Activated CD8-positive, alpha-beta memory T cell treated with anti-CD3 and anti-CD28 coated beads, Interleukin-2, amount 50 U/mL, for 24 hours (primary cell): ENCODE measurements around the gene MXRA7.
"Not testable (repeated sequence)": the region's sequence is repeated elsewhere in the genome, so short reads cannot be mapped to it uniquely, and the experiment has no call there.

Experiments
- DNase-seq: peaks from one replicate; pipeline ENCODE4 v3.0.0-alpha.2; 2020; ENCODE audit errors: extremely low read depth

MXRA7 gene

DNA sequence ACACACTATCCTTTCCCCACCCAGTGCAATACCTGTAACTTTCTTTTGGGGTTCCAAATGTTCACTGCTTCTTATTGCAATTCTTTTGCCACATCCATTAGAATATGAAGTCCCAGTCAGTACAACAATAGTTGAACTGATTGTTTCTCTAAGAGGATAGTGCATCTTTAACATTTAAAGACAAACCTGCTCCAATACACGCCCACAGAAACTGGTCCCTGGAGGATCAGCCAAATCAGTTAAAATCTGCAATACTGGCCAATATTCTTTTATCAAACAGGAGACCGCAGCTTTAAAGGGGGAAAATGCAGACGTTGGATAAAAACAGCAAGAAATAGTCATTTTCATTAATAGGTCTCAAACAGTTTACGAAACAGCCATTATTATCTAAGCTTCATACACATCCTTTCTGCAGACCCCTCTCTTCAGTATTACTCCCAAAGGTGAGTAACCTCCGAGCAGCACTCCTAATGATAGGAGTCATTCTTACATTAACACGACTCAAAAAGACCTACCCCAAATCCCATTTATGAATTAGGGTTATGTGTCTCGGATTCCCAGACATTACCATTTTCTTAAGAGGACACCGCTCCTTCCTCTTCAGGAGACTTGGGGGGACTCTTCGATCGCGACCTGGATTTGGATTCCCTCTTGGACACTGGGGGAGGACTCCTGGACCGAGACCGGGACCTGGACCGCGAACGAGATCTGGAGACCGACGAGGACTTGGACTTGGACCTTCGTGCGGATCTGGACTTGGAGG is 25.0 kb upstream of the MXRA7 start:
- no peak for DNase-seq

DNA sequence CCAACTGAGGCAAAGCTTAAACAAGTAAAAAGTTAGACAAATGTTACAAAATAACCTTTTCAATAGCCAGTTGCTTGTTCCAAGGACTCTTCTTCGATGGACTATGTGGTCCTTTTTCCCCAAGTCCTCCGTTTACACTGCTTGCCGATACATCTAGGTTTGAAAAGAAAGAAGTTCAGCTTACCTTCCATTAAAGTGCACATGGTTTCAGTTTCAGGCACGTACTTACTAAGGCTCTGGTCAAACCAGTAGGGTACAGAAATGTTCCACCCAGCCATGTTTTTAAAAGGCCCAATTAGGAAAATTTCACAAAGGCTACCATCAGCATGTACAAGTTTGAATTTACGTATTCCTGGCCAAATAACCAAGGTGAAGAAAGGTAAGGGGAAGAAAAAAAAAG is 24.2 kb upstream of the MXRA7 start:
- no peak for DNase-seq

DNA sequence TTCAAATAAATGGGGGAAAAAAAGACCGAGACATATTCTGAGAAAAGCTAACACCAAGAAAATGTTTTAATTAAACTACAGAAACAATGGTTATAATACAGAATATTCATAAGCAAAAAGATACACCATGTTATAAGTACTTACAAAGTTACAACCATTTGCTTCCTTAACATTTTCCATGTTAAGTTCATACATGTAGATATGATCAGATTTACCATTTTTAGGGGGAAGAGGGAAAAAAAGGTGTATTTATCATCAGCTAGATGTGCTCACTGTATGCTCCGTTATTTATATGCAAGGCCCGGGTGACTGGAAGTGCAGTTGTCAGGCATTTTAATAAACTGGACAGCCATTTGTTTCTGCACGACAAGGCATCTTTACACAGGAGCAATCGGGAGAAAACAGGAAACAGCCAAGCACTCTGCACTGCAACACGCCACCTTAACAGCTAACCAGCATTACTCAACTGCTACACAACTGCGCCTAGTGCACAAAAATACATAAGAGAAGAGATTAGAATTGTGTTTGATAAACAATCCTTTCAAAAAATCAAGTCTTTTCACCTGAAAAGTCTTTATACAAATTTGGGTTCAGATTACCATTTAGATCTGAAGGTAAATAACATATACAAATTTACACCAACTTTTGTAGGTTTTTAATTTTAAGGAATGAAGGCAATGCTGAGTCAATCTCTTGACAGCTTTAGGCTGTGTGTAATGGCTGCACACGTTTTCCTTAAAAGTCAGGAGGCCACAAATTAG is 23.5 kb upstream of the MXRA7 start:
- DNase-seq = no peak

DNA sequence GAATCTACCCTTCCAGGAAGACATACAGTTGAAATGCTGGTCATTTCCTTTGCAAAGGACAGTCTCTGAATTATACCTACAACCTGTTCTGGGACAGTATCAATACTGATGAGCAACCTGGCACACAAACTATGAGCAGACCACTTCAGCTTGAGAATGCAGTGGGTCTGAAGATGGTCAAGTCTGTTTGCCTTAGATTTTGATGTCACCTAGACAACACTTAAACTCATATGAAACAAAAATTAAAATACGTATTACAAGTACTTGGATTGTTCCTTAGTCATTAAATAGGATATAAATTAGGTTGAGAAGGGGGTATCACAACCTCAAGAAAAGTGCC is 22.8 kb upstream of the MXRA7 start:
- DNase-seq = no peak

DNA sequence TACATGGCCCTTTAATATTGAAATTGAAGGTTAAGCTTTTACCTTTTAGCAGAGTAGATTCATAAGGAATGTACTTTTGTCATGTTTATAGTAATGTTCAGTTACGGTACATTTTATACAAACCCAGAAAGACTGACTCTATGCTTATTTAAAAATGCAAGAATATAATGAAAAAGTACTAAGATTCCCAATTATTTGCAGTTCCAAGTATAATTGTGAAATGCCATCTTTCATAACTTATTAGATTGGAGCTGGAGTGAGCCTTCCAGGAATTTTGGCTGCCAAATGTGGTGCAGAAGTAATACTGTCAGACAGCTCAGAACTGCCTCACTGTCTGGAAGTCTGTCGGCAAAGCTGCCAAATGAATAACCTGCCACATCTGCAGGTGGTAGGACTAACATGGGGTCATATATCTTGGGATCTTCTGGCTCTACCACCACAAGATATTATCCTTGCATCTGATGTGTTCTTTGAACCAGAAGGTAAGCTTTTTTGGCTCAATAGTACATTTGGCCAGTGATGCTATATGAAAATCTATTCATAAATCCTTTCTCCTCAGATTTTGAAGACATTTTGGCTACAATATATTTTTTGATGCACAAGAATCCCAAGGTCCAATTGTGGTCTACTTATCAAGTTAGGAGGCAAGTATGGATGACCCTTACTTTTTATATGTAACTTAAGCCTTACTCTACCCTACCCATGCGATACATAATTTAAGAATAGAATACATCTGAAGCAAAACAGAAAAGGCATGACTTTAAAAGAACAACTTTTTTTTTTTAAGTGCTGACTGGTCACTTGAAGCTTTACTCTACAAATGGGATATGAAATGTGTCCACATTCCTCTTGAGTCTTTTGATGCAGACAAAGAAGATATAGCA is 22.2 kb upstream of the MXRA7 start:
- no peak for DNase-seq

DNA sequence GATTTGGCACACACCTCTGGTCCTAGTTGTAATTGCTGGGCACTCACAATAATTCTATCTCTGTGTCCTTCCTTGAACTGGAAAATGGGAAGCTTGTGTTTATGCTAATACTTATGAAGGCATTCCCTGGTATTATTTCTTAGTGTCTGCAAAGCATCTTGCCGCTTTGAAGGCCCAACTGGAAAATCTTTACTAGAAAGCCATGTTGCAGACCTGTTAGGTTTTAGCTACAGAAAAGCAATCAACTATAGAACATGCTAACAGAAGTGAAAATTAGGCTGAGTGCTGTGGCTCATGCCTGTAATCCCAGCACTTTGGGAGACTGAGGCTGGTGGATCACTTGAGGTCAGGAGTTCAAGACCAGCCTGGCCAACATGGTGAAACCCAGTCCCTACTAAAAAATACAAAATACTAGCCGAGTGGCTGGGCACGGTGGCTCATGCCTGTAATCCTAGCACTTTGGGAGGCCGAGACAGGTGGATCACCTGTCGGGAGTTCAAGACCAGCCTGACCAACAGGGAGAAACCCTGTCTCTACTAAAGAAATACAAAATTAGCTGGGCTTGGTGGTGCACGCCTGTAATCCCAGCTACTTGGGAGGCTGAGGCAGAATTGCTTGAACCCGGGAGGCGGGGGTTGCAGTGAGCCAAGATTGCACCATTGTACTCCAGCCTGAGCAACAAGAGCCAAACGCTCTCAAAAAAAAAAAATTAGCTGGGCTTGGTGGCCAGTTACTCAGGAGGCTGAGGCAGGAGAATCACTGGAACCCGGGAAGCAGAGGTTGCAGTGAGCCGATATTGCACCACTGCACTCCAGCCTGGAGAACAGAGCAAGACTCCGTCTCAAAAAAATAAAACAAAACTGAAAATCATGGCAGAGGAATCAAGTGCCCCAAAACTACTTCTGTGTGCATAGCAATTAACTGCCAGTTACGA is 21.3 kb upstream of the MXRA7 start:
- DNase-seq = not testable (repeated sequence)

DNA sequence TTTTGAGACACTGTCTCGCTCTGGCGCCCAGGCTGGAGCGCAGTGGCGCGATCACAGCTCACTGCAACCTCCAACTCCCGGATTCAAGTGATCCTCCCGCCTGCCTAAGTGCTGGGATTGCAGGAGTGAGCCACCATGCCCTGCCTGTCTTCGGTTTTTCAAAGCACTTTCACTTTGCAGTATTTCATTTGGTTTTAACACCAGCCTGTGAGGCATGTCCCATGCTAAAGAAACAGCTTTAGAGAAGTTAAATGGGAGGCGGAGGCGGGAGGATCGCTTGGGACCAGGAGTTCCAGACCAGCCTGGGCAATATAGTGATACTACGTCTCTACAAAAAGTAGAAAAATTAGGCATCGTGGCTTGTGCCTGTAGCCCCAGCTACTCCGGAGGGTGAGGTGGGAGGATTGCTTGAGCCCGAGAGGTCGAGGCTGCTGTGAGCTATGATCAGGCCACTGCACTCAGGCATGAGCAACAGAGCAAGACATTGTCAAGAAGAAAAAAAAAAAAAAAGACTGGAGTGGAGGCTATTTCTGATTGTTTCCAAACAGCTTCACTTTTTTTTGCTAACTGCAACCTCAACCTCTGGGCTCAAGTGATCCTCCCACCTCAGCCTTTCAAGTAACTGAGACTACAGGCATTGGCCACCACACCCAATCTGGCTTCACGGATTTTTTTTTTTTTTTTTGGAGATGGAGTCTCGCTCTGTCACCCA is 17.1 kb upstream of the MXRA7 start:
- DNase-seq = no peak

DNA sequence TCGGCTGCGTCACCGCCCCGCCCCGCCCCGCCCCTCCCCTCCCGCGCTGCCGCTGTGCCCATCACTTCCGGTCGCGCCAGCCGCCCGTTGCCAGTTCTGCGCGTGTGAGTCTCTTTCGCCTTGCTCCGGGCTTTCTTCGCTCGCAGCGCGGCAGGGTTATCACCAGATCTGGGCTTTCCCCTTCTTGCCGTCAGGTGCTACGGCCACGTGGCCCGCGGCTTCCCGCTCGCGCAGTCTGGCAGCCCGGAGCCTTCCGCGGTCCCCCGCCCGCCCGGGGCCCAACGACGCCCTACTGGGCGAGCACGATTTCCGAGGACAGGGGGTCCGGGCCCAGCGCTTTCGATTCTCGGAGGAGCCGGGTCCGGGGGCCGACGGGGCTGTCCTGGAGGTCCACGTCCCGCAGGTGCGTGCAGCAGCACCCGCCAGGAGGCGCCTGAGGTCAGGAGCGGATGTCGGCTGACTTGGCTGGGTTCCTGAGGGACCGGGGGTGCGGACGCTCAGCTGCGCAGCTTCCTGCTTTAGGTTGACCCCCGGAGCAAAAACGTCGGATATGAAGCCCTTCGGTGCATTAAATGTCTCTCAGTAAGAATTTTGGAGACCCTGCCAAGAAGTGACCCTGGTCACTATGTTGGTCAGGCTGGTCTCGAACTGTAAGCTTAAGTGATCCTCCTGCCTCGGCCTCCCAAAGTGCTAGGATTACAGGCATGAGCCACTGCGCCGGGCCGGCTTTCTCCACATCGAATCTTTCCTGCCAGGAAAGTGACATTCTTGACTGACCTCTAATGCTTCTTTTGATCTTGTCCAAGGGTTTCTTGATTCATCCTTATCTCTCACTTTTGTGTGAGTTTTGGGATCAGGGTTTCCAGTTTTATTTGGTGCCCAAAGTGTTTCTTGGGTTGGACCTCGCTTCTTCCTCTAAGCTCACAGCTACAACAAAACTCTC is 16.3 kb upstream of the MXRA7 start, which contains the start of gene METTL23:
METTL23 (plus strand) TSS at position 64 of the 943 bp plus-strand sequence. CDS start 2,872 bp downstream, outside the sequence.
- peak; percentile 48 for DNase-seq

DNA sequence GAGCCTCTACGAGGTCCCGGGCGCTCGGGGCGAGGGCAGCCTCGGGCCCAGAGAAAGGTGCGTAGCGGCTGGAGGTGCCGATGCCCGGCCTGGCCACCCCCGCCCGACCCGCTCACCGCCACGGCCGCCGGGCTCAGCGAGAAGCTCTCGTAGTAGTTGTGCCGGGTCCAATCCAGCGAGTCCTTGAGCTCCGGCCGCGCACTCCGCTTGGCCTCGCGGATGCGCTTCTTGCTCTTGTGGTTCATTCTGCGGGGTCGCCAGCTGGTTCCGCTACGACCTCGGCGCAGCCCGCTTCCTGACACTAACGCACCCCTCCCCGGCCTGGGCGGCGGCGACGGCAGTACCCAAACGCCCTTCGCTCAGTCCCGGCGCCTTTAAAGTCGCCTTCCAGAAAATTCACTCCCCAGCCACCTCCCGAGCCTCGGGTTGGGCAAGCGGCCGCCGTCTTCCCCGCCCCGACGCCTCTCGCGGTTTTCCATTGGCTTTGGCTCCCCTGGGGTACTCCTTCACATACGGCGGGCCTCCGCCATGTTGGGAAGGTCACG is 15.5 kb upstream of the MXRA7 start, which contains the start of gene JMJD6:
JMJD6 (minus strand) TSS at position 376 of the 545 bp plus-strand sequence; CDS start at position 245, 131 bp downstream.
- DNase-seq = peak; percentile 88

DNA sequence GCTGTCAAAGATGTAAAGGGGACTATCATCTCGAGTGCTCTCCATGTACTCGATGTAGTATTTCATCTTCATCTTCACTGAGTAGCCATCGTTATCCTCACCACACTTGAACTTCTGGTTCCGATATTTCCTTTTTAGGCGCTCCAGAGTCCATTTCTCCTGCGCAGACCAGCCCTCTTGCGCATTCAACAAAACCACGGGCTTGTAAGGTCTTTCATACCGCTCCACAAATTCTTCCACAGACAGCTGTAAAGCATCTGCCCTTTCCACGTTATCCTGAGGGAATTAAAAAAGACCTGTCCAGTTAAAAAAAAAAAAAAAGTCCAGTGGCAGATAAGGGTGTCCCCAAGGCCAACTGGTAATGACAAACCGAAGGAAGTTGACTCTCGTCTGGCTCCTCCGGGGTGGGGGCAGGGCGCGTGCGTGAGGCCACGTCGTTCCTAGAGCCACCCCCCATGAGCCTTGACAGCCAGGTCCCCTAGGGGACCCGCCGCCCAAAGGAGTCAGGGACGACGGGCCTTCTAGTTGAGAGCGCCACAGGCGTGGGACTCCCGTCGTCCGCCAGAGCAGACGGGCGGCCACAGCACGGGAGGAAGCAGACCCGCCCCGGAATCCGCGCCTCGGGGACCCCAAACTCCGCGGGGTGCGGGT is 14.9 kb upstream of the MXRA7 start:
- peak; percentile 50 for DNase-seq

DNA sequence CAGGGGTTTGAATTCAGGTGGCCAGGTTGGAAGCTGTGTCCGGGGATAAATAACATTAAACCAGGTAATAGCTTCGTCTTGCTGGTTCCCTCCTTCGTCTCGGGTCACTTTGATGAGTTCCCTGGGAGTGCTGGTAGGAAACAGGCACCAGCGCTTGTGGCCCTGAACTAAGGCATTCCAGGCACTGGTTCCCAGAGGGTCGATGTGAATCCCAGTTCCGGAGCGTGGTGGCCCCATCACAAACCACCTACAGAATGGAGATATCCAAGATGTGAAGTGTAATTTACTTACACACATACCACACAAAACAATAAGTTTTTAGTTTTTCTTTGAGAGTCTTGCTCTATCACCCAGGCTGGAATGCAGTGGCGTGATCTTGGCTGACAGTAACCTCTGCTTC is 13.0 kb upstream of the MXRA7 start:
- DNase-seq = no peak

DNA sequence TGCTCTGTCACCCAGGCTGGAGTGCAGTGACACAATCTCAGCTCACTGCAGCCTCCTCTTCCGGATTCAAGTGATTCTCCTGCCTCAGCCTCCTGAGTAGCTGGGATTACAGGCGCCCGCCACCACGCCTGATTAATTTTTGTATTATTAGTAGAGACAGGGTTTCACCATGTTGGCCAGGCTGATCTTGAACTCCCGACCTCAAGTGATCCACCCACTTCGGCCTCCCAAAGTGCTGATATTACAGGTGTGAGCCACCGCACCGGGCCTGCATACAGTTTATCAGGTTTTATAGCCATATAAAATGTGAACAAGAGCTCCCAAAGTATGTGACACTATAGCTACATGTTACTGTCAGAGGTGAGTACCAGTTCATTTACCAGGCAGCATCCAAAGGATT is 12.2 kb upstream of the MXRA7 start:
- not testable (repeated sequence) for DNase-seq

DNA sequence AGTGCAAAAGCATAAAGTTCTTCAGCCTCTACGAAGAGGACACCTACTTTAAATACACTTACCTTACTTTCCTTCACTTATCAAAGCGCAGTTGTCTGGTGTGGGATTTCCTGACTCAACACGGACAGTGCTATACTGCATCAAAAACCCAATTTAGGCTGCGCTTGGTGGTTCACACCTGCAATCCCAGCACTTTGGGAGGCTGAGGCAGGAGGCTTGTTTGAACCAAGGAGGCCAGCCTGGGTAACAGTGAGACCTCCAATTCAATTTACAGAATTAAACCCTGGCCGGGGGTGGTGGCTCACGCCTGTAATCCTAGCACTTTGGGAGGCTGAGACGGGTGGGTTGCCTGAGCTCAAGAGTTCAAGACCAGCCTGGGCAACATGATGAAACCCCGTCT is 11.5 kb upstream of the MXRA7 start:
- DNase-seq = no peak

DNA sequence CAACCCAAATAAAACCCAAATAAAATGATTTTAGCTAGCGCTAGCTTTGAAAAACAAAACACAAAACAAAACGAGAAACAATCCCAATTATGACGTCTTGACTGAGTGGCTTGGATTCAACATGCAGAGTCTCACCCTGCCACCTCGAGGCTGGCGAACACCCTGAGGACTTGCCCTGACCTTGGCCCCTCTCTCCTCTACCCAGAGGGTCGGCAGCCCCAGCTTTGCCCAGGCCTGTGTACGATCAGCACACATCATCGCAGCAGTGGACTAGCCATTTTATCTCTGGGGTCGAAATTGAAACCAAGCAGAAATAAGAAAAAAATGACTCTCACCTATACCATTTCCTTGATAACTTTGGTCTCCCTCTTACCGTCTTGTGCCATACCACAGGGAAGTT is 10.7 kb upstream of the MXRA7 start:
- no peak for DNase-seq

DNA sequence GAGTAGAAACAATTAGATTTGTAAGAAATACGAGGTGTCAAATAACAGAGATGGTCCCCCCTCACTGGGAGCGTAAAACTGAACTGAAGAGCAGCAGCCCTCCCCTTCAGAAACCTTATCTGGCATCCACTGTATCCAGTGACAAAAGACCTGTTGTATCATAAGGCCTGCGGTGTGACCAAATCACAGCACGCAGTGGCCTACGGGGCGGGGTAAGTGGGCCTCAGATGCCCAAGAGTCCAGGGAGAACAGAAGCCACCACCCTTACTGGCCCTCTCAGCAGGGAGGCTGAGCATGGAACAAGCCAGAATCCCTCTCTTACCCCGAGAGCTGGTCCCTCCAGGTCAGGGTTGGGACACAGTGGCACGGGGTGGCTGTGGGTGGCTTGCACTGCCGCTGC is 10.2 kb upstream of the MXRA7 start:
- DNase-seq = no peak

DNA sequence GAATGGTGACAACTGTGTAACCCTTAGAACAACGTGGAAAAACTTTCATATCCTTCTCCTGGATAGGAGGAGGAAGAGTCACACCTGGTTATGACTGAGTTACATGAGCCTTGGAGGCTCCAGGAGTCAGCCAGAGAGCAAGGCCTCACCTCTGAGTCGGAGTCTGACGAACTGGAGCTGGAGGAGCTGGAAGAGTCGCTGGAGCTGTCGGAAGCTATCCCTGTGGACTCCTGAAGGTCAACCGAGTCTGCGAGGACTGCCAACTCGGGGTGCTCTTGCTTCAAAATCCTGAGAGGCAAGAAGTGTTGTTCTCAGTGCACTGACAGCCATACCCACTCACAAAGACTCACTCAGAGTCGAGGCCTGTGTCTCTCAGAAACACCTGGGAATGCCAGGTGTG is 9.4 kb upstream of the MXRA7 start:
- DNase-seq = no peak

DNA sequence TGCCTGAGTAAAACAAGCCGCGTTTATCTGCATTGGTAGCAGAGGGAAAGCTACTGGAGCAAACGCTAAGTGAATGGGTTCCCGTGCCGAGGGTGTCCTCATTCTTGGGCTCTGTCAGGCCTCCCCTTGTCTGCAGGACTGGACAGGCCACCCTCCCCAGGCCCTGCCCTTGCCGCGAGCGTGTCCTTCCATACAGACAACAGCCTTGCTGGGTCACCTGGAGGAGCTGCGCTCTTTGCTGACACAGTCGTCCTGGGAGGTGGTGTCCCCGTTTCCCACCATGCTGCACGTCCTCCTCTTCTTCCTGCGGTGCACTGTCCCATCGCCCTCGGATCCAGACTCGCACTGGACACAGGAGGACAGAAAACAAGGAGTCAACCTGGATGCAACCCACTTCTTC is 7.8 kb upstream of the MXRA7 start:
- no peak for DNase-seq

DNA sequence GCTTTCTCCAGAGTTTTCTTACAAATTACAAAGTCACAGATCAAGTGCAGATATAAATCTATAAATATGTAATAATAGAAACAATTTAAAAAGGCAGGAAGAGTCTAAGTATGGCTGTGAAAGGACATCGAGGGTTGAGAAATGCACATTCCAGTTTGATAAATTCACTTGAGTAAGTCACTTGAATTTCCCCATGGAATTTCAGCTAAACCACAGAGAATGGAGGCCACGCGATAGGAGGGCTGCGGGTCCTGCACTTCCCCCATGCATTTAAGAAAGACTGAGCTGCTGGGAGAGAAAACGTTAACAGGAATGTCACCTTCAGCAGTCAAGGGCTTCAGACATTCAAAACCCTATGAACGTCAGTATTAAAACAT is 6.1 kb upstream of the MXRA7 start:
- no peak for DNase-seq
